Stimulated activated CD4-positive, alpha-beta T cell treated with anti-CD3 and anti-CD28 coated beads, Interleukin-2, amount 100 ng/mL, for 24 hours (primary cell): ENCODE measurements around the gene TMEM234.
A peak's percentile ranks its signal among the peaks of the same experiment; 100 is the strongest.

Experiments
- DNase-seq, 2 donors: peaks; one replicate each; pipeline ENCODE4 v3.0.0-alpha.2; 2020

Gene TMEM234

DNA sequence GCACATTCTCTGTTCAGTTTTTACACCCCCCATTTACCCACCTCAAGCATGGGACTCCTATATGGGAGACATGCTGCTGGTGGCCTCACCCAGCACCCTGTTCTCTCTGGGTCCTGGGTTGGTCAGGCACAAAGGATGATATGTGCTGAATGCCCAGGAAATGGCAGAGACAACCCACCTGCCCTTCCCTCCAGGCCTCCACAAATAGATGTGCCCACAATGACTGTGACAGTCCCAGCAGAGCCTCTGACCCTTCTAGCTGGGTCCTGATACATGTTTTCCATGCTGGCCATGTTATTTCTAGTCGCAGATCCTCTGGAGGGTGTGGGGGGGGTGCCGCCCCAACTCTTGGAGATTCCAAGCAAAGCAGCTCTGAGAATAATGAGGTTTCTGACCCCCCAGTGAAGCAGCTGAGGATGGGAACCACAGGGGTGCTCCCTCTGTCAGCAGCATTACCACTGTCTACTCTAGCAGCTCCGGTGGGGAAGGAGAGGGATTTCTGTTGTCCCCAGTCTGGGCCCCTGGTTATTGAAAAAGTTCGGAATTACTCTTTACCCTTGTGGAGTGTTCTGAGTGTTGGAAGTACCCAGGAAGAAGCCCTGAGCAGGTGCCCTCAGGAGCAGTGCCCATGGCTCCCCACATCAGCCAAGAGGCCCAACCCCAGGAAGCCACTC is 23.0 kb downstream of the TMEM234 start:
- no peak for DNase-seq

DNA sequence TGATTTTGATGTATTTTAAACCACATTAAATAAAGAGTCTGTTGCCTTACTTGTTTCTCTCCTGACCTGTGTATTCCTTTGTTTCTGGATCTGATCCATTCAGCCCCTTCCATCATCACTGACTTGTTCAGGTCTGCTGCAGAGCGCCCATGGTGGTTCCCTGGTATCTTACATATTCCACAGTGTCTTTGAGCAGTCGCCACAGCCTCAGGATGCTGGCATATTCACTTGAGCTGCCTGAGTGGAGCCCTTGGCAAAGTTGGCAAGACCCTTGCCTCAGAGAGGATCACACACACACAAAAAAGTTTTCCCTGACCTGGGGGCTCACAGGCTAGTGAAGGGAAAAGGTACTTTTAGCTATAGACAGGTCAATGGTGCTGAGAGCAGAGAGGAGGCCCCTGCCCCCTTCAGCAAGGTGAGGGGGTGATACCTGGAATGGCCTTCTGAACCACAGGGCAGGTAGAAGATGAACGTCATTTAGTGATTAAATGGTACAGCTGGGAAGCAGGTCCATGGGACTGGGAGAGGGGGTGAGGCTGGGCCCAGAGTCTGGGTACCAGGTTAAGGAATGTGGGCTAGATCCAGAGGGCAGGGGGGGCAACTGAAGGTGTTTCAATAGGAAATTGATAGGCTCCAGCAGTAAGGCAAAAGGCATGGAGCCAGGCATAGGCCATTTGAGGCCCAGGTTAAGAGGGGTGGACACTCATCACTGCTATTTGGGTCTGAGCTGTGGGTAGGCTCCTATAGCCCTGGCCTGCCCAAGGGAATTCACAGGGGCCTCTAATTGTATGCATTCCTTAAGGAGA is 23.7 kb downstream of the TMEM234 start:
- DNase-seq: no peak

DNA sequence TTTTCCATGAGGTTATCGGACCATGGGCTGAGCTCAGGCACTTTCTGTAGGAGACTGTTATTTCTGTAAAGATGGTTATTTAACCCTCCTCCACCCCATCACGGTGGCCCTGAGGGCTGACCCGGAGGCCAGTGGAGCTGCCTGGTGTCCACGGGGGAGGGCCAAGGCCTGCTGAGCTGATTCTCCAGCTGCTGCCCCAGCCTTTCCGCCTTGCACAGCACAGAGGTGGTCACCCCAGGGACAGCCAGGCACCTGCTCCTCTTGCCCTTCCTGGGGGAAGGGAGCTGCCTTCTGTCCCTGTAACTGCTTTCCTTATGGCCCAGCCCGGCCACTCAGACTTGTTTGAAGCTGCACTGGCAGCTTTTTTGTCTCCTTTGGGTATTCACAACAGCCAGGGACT is 24.3 kb downstream of the TMEM234 start:
- no peak for DNase-seq

DNA sequence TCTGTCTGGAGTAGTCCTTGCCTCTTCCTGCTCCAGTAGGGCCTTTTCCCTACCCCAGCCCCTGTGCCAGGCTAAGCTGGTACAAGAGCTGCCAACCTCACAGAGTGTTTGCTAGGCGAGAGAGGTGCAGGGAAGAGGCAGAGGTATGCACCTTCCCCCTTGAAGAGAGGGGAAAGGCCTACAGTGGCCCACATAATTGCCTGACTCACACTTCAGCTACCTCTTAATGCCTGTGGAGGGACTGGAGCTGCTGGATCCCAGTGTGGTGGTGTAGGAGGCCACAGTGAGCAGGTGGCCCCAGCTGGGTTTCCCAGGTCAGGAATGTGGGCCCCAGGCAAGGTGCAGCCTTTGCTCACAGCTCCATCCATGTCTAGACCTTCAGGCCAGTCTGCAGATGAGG is 25.1 kb downstream of the TMEM234 start:
- DNase-seq: no peak

DNA sequence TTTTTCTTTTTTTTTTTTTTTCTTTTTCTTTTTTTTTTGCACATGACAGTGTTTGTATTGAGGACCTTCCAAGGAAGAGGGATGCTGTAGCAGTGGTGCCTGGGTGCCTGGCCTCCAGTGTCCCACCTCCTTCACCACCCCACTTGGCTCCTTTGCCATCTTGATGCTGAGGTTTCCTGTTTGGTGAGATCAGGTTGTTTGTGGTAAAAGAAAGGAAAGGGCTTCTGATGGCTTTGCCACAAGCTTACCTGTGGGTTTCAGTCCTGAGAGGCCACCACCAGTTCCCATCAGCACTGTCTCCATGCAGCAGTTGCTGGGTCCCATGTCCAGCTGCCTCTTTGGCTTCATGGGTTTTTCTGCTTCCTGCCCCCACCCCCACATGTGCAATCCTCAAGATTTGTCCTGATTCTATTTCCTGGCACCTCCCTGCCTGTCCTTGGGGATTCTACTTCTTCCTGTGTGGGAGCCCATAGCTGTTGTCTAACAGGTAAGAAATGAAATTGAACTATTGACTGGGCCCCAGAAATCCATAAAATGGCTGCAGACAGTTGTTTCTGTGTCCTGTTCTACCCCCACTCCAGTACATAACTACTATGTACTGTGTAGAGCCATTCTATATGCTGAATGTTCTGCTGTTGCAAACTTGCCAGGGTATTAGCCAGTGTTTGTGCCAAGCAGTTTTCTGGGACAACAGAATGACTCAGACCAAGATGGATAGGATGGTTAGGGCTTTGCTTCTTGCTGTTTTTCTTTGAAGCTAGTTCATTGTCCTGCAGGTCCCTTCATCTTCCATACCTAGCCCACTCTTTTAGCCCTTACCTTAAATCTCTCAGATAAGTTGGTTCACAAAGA is 26.0 kb downstream of the TMEM234 start:
- no peak for DNase-seq

DNA sequence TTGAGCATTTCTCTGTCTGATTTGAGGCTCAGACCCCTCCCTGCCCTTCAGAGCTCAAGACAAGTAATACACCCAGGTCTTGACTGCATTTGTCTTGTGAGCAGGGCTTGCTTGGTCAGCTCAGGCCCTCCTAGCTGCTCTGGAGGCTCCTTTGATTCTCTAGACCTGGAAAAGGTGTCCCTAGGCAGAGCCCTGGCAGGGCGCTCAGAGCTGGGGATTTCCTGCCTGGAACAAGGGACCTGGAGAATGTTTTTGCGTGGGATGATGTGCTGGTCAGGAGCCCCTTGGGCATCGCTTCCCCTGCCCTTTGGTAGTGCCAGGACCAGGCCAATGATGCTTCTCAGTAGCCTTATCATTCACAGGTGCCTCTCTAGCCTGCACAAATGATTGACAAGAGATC is 26.6 kb downstream of the TMEM234 start:
- no peak for DNase-seq

DNA sequence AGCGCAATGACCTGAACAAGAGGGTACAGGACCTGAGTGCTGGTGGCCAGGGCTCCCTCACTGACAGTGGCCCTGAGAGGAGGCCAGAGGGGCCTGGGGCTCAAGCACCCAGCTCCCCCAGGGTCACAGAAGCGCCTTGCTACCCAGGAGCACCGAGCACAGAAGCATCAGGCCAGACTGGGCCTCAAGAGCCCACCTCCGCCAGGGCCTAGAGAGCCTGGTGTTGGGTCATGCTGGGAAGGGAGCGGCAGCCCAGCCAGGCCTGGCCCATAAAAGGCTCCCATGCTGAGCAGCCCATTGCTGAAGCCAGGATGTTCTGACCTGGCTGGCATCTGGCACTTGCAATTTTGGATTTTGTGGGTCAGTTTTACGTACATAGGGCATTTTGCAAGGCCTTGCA is 27.2 kb downstream of the TMEM234 start:
- no peak for DNase-seq

DNA sequence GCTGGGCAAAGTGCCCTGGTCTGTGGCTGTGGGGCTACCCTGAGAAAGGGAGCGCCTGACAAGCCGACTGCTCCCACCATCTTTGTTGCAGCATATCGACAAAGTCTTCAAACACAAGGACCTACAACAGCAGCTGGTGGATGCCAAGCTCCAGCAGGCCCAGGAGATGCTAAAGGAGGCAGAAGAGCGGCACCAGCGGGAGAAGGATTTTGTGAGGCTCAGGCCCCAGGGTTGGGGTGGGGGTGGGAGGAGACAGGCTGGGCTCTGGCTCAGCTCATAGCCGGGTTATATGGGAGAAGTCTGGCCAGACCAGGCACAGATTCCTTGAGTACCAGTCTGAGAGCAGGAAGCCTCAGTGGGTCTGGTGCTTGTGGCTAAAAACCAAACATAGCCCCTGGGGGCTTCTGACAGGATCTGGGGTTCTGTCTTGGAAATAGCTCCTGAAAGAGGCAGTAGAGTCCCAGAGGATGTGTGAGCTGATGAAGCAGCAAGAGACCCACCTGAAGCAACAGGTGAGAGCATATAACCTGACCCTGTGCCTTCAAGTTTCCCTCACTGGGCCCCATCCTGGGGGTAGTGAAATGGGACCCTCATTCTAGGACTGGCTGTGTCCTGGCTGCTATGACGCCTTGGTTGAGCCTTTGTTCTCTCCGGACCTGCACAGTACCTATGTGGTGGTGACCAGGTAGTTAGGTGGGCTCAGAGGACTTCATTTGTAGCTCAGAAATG is 29.8 kb downstream of the TMEM234 start:
- no peak for DNase-seq

DNA sequence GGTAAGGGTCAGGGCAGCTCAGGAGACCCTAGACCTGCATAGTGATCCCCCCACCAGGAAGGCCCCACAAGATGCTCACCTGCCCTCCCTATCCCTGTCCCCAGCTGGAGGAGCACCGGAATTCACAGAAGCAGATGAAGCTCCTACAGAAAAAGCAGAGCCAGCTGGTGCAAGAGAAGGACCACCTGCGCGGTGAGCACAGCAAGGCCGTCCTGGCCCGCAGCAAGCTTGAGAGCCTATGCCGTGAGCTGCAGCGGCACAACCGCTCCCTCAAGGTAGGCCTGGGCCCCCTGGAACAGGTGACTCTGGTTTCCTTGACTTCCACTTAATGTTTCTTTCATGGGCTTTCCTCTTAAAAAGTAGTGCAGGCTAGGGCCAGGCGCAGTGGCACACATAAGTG is 34.3 kb downstream of the TMEM234 start:
- DNase-seq: no peak

DNA sequence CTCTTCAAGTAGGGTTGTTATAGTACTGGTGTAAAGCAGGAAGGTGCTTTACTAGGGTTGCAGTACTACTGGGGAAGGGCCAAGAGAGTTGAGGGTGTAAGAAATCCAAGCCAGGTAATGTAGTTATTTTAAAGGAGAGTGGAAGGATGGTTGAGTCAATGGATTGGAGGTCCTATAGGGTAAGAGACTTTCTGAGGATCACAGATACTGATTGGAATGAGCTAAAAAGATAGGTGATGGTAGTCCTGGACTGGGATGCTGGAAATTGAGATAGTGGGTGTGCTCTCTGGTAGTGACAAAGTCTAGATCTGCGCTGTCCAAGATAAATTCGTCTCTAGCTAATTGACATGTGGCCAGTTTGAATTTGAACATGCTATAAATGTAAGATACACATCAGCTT is 35.7 kb downstream of the TMEM234 start:
- no peak for DNase-seq

DNA sequence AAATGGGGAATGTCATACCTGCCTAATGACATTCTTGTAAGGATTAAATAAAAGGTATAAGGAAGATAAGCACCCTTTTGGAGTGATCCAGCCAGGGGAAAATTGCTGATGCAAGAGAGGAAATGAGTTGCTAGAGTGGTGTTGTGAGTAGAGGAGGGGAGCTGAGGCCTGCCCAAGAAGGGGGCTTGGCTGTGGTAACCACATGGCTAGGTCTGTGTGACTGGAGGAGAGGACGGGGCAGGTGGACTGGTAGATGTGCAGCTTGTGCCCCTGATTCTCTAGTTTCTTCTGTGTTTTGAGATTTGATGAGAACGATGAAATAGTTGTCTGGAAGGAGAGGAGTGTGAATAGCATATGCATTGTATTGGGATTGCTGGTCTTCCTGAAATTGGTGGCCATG is 36.1 kb downstream of the TMEM234 start:
- DNase-seq: no peak

DNA sequence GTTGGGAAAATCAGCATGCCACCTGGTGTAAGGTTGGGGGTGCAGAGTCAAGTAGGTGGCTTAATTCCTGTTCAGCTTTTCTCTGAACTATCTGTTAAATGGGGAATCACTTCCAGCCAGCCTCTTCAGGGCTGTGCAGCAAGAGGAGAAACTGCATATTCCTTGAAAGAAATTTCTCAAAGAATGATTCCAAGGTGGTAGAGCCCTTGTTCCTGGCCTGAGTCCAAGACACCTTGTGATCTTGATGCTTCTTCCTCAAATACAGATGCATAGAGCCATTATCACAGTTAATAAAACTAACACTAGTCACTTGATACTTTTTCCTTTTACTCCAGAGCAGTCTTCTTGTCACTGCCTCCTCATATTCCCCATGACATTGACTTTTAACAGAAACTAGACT is 37.5 kb downstream of the TMEM234 start:
- no peak for DNase-seq

DNA sequence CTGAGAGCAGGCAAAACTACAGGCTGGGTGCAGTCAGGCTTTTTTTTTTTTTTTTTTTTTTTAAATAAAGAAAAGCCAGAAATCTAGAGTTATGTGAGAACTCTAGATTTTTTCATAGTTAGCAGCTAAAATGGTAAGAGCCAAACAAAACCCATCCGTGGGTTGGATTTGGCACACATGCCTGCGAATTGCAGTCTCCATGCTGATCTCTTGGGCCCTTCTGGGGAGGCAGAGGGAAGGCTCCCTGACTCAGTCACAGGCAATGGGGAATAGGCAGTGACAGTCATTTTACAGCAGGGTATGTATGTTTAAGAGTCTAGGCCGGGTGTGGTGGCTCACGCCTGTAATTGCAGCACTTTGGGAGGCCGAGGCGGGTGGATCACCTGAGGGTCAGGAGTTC is 40.1 kb downstream of the TMEM234 start:
- no peak for DNase-seq

DNA sequence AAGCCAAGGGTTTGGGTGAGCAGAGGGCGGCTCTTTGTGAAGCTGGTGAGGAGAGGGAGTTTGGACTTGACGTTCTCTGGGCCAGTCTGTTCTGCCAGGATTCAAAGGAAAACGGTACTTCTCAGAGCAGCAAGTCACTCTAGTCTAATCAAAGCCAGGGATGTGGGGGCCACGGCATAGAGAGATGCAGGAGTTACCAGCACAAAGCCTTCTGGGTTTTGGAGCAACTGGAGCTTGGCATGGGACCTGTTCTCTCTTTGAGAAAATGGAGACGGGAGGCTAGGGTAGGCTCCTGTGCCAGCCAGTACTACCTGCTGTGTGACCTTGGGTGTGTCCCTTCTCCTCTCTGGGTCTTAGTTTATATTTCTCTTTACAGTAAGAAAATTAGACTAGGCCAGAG is 40.6 kb downstream of the TMEM234 start:
- no peak for DNase-seq

DNA sequence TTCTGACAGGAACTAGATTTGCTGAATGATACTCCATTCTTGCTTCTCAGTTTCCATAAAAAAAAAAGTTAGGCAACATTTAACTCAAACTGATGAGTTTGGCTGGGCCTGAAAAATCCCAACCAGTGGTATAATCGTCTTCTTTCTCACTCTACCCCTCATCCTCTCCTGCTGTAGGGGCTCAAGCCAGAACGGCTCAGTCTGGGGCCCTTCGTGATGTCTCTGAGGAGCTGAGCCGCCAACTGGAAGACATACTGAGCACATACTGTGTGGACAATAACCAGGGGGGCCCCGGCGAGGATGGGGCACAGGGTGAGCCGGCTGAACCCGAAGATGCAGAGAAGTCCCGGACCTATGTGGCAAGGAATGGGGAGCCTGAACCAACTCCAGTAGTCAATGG is 41.1 kb downstream of the TMEM234 start:
- no peak for DNase-seq

DNA sequence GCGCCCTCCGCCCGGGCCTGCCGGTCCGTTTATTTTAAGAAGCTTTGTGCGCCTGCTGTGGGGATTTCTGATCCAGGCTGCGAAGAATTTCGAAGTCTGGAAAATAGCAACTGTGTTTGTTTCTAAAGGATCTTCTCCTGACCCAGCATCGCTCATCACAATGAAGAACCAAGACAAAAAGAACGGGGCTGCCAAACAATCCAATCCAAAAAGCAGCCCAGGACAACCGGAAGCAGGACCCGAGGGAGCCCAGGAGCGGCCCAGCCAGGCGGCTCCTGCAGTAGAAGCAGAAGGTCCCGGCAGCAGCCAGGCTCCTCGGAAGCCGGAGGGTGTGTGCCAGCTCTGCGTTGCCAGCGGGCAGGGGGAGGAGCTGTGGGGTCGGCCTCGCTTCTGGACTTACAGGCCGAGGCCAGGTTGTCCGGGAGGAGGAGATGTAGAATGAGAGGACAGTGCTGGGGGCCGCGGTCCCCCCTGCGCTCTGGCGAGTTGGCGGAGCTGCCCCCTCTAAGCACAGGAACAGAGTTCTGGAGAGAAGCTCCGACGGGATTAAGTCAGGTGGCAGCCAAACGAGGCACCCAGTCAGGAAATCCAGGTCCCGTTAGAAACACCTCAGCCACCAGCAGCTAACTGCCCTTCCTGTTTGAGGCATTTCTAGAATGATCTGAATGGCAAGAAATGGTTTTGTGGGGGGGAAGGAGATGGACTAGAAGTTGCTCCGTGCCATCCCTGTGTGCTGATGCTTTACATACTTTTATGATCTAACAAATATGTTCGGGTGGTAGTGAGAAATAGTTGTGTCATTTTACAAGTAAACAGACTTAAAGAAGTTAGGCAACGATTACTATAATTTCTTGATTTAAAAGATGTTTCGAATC is 41.7 kb downstream of the TMEM234 start:
- peak; percentile 45 to 53 for DNase-seq

DNA sequence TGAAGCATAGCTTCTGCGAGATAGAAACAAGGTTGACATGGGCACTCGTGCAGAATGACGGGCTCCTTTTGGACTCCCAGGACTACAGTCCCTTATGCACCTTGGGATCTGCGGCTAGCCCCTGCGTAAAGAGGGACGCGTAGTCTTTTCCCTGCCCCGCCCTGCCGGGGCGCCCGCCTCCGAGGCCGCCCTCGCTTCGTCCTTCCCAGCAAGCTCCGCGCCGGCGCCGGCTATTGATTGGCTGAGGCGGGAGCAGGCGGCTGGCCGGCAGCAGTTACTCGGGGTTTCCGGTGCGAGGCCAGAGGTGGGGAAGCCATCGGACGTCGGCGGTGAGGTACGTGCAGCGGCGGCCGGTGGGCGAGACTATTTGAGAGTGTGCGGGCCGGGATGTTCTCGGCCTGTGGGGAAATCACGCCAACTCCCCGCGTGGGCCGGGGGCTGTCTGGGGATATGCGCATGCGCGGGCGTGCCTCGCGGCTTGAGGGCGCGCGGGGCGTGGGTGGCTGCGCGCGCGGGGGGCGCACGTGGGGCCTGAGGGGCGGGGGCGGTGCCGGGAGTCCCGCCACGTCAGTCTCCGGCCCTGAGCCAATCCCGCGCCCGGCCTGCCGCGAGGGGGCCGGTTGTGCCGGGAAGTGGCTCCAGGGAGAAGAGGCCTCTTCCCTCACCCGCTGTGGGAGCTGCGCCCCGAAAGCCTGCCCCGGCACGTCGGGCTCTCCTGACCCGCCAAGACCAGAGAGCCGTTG is 42.5 kb downstream of the TMEM234 start, which contains the start of gene TXLNA:
Gene TXLNA, plus strand, starts transcription at position 233 of the 743 bp plus-strand sequence. CDS start 671 bp downstream, outside the sequence.
- peak; percentile 90 to 93 for DNase-seq

DNA sequence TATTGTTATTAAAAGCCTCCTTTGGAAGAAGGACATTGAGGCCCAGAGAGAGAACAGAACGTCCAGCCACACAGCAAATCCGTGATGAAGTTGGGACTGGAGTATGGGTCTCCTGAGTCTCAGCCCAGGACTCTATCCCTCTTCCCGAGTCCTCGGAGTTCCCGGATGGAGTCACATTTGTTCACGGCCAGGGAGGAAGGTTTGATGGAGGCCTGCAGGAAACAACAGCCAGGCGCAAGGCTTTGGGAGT is 43.0 kb downstream of the TMEM234 start:
- DNase-seq: no peak

DNA sequence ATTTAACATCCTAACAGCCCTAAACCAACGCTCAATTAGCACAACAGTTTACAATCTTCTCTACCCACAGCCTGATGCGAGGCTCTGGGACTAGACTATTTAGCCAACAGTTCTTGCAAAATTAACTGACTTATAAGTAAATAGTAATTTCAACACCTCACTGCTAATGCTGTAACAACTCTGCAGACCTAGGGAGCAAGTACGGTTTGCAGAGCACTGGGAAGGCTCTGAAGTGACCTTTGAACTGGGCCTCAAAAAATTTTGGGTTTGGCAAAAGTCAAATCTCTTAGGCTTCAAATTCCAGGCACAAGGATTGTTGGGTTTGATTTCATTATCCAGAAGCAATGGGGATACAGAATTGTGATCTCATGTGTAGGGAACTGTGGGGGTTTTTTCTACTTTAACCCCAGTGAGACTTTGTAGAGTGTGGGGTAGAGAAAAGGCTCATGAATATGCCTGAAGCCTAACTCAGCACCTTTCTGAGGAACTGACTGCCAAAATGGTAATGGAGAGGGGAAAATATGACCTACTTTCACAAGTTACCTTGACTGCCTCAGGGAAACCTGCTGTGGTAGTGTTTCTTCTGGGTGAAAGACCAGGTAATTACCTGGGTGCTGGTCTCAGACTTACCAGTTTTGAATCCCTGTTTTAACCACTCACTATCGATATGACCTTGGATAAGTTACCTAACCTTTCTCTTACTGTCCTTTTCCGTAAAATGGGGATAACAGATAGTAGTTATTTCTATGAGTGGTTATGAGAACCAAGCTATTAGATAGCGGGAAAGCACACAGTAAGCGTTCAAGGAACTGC is 43.6 kb downstream of the TMEM234 start:
- no peak for DNase-seq

DNA sequence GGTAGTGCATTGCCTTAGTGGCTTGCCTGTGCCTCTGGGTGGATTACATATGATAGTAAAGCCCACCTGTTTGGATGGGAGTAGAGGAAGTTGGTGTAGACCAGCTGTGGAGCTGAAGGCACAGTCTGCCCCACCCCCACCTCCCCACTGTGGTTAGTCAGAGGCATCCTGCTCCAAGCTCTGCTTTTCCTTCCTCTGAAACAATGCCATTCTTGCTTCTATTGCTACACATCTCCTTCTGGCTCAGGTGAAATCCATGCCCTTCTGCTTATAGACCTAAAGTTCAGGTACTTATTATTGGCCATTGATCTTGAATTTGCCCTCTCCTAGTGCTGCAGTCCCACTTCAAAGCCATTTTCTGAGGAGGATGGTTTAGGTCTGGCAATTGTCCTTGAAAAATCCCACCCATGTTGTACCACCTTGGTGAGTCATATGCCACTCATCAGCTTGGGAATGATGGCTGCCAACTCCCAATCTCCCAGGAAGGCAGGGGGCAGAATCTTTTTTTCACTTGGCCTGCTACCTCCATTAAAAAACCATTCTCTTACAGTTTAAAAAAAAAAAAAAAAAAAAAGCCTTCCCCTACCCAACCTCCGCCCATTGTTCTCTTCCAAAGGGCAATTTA is 49.4 kb downstream of the TMEM234 start:
- DNase-seq: no peak
